Lung microvascular endothelial cell (primary cell): Measurements from ENCODE around the gene PRPH2. TPM values are rescaled to one million over a fixed set of nuclear protein-coding genes. Genes with fewer than 3 reads are reported as not detected.
A peak's percentile ranks its signal among the peaks of the same experiment; 100 is the strongest.
"Not testable (repeated sequence)": the region's sequence is repeated elsewhere in the genome, so short reads cannot be mapped to it uniquely, and the experiment has no call there.

Experiments used
- DNase-seq, 2 donors: peaks; one replicate each; pipeline versions ENCODE4 v3.0.0 to v3.0.0-alpha.2; 2010; ENCODE audit warnings: low read depth in 2 of 2
- total RNA-seq: library from RNA; depleted of rRNA; stranded (reverse); fragments of >200 nt; gene quantifications from 2 replicates; pipeline ENCODE4 v1.2.1, GENCODE V29; 2014

PRPH2 gene
- total RNA-seq, 1 donor from 2014 or later, result 0.60 TPM

DNA sequence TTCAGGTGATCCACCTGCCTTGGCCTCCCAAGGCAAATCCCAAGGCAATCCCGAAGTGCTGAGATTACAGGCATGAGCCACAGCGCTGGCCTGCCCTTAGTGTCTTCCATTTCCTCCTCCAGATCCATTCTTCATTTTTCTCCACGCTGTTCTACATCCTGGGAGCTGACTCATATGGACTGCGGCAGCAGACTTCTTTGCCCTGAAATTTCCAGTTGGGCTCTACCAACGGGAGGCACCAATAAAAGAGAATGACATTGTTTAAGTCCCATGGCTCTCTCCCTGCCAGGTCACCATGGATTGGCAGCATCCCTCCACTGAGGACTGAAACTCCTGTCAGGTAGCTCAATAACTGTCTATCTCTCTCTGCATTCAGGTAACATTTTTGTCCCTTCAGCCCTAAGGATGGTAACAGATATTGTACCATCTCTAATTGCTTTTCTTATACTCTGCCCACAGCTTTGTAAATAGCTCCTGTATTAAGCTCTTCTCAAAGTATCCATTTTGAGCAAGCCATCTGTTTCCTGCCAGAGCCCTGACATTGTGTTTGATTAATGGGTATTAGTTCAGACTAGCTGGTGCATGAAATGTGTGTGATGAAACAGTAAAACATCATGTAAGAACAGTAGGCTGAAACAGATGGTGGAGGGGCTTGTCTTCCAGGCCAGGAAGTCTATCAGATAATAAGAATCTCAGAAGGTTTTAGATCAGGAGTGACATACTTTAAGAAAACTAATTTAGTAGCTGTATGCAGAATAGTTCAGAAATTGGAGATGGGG is 19.9 kb upstream of the PRPH2 start:
- DNase-seq, result peak; percentile 66 to 90

DNA sequence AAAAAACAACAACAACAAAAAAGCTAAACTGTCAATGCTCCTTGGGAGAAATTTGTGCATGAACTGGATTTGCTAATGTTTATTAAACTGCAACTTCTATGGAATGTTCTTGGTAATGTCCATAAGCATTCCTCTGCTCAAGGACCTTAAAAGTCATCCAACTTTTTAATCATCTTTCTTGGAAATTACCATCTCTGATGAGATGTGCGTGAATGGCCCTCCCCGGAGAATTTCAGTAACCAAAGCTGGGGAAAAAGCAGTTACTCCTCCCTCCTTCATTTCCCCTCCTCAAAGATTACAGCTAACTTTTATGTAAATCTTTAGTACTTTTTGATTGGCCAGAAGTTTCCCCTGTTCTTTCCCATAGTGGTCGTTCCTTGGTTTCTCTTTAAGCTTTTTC is 18.3 kb upstream of the PRPH2 start:
- no peak for DNase-seq

DNA sequence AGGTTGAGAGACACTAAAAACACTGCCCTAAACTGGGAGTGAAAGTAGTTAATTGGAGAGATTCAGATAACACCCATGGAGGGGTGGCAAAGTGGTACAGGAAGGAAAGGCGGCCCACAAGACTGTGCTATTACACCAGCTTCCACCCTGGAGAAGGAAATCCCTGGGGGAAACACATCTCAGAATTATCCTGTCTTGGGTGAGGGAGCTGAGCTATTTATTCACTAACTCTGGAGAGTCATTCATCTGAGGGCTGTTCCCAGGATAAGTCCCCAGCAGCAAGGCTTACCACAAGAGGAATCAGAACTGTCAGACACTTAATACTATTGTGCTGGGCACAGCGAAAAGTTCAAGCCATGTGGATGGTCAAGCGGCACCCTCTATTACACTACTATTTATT is 13.6 kb upstream of the PRPH2 start:
- no peak for DNase-seq

DNA sequence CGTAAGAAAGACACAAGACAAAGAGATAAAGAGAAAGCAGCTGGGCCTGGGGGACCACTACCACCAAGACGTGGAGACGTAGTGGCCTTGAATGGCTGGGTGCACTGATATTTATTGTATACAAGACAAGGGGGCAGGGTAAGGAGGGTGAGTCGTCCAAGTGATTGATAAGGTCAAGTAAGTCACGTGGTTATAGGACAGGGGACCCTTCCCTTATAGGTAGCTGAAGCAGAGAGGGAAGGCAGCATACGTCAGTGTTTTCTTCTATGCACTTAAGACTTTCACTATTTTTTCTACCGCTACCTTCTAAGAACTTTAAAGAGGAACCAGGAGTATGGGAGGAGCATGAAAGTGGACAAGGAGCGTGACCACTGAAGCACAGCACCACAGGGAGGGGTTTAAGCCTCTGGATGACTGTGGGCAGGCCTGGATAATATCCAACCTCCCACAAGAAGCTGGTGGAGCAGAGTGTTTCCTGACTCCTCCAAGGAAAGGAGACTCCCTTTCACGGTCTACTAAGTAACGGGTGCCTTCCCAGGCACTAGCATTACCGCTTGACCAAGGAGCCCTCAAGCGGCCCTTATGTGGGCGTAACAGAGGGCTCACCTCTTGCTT is 11.6 kb upstream of the PRPH2 start:
- not testable (repeated sequence) for DNase-seq

DNA sequence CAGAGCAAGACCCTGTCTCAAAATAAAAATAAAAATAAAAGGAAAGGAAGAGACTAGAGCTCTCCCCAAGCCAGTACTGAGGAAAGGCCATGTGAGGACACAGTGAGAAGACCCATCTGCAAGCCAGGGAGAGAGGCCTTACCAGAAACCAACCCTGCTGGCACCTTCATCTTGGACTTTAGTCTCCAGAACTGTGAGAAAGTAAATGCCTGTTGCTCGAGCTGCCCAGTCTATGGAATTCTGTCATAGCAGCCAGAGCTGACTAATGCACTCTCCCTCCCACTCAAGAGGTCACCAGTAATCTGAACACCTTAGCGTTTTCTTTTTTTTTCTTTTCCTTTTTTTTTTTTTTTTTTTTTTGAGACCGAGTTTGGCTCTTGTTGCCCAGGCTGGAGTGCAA is 7.3 kb upstream of the PRPH2 start:
- DNase-seq, result no peak

DNA sequence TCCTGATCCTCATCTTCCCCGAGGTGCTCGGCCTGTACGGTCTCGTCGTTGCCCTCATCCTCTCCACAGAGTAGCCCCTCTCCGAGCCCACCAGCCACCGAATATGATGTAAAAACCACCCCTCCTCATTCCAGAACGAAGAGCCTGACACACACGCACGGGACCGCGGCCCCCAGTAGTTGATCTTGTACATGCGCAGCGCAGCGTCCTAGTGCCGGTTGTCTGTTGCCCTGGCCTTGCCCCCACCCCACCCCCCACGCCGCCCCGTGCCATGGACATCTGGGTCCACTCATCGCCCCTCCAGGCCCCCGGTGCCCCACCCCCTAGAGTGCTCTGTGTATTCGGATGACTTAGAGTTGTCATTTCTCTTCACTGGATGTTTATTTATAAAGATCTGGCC is 5.2 kb upstream of the PRPH2 start:
- no peak for DNase-seq

DNA sequence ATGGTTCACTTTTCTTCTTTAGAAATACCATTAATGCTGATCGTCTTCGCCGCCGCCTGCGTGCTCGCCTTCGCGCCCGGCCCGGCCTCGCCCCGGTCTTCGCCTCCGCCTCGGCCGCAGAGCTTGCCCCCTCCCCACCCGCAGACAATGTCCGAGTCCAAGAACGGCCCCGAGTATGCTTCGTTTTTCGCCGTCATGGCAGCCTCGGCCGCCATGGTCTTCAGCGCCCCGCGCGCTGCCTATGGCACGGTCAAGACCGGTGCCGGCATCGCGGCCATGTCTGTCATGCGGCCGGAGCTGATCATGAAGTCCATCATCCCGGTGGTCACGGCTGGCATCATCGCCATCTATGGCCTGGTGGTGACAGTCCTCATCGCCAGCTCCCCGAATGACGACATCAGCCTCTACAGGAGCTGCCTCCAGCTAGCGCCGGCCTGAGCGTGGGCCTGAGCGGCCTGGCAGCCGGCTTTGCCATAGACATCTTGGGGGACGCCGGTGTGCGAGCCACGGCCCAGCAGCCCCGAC is 4.8 kb upstream of the PRPH2 start:
- peak; percentile 31 to 57 for DNase-seq

DNA sequence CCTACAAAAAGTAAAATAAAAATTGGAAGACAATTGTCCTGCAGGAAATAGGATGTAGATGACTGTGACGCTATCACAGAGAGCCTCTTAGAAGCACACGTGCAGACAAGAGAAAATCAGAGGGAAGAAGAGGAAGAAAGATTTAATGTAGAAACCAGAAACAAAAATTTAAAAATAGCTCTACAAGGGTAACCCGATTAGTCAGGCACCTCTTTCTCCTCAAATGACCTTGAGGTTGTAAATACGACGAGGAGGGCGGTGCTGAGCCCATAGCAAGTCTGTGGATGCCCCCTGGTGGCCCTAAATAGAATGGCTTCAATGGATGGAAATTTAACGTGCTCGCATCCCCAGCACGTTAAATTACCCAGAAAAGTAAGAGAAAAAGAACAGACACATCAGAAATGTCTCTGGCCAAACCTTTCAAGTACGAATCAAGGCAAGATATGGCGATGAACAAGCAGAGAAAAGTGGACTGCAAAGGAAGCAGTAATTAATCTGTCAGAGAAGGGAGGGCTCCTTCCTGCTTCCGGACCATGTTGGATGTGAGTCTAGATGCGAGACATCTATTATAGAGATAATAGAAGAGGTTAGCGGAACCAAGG is 4.2 kb upstream of the PRPH2 start:
- peak; percentile 88 to 89 for DNase-seq

DNA sequence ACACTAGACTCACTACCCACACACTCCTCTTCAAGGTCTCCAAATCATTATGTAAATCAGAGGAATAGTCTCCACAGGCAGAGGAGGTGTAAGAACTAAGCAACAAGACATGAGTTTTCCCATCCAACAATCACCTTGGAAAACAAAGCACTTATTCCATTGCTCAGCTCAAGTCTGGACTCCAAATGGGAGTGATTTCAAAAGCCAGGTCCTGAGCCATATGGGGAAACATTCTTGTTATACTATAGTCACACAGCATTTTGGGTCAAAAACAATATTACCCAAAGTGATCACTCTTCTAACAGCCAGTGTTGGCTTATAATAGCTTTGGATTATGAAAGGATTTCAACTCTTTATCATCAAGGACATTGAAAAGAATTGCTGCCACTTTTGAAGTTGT is 3.6 kb upstream of the PRPH2 start:
- no peak for DNase-seq

DNA sequence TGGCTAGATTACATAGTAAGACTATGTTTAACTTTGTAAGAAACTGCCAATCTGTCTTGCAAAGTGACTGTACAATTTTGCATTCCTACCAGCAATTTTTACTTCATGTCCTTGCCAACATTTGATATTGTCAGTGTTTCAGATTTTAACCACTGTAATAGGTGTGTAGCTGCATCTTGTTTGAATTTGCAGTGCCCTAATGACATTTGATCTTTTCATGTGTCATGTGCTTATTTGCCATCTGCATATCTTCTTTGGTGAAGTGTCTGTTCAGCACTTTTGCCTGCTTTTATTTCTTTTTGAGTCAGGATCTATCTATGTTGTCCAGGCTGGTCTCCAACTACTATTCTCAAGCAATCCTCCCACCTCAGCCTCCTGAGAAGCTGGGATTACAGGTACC is 2.4 kb upstream of the PRPH2 start:
- DNase-seq, result no peak

DNA sequence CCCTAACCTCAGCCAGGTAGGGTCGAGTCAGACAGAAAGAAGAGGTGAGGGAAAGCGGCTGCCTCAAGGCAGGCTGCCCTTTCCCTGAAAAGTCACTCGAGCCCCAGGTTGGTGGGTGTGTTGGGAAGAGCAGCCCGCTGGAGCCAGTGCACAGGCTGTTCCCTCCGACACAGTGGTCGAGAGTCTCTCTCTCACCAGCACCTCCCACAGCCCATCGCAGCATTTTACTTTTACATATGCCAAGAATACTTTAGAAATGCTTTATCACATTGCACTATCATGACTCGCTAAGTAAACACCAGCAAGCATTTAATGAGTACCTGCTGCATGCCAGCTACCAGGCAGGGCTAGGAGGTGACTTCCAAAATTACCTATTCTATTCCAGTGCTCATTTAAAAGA is 1.7 kb downstream of the PRPH2 start:
- peak in 1 of 2 donors; percentile 25 for DNase-seq

DNA sequence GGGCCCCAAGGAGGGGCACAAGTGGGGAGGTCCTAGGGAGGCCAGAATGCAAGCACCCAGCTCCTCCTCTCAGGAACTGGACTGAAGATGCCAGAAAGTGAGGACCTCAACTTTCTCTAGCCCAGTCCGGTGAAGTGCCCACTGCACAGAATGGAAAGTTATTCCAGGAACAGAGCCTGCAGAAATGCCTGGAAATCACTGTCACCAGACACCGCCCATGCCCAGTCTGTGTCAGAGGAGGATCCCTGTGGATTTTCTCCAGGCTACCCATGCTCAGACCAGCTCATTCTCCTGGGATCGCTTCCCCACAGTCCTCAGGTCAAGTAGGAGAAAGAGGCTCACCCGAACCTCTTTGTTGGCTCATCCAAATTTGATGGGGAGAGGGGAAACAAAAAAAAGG is 6.5 kb downstream of the PRPH2 start:
- DNase-seq, result no peak

DNA sequence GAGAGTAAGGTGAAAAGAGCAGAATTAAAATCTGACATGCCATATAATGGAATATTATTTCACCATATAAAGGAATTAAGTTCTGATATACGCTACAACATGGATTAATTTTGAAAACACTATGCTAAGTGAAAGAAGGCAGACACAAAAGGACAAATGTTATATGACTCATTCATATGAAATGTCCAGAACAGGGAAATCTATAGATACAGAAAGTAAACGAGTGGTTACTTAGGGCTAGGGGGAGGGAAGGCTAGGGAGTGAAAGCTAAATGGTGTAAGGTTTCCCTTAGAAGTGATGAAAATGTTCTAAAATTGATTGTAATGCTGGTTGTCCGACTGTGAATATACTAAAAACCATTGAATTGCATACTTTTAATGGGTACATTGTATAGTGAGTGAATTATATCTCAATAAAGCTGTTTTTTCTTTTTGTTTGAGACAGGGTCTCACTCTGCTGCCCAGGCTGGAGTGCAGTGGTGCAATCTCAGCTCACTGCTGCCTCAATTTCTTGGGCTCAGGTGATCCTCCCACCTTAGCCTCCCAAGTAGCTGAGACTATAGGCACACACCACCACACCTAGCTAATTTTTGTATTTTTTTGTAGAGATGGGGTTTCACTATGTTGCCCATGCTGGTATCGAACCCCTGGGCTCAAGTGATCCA is 8.2 kb downstream of the PRPH2 start:
- peak in 1 of 2 donors; percentile 45 for DNase-seq

DNA sequence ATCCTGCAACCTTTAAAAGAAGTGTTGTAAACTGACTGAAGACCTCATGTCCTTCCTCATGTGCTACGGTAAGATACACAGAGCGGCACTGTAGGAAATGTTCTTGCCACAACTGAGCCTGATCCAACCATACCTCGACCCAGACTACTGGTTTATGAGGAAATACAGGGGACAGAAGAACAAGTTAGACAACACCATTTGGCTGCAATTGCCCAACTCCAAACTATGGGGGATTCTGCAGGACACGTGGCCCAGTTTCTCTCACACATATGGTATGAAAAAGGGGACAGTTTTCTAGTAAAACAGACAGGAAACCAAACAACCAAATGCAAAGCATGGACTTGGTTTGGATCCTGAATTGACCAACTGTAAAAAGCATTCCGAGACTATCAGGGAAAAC is 10.5 kb downstream of the PRPH2 start:
- DNase-seq, result no peak

DNA sequence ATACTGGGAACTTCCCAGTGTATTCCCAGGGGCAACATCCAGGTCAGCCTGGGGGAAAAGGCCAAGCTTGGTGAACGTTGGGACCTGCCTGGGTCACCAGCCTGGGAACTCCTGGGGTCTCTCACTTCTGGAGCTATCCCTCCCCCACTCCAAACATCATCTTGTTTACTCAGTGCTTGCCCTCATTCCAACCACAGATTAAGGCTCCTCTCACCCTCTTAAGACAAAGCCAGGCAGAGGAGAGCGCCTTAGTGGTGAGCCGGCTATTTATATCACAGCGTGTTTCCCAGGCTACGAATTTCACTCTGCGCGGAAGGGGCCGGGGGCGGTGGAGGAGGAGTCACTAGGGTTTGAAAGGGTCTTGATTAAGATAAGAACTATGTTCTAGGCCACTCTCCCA is 12.1 kb downstream of the PRPH2 start:
- DNase-seq, result no peak

DNA sequence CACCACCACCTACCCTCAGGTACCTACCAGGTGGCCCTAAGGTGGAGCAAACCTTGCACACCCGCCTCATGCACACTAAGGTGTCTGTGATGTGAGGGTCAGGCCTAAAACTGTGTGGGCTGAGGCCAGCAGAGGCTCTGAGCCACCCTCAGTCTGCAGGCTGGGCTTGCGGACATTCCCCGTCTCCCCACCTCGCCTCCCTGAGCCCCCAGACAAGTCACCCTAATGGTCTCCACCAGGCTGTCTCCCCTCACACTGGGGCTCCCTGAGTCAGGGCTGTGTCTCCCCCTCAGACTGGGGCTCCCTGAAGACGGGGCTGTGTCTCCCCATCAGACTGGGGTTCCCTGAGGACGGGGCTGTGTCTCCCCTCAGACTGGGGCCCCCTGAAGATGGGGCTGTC is 12.5 kb downstream of the PRPH2 start:
- DNase-seq, result no peak

DNA sequence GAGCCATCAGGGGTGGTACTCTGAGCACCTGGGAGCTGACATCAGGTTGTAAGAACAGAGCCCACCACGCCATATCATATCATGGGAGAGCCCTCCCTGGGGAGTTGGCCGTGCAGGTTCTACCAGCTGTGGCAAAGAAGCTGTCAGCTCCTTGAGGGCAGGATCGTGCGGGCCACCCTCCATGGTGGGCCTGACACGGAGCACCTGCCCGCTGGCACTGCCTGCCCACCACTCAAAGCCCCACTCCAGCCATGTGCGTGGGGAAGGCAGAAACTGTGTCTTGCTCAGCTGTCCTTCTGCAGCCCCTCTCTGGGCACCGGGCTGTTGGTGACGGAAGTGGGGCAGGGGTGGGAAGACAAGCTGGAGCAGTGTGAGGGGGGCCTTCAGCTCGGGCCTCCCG is 14.3 kb downstream of the PRPH2 start:
- no peak for DNase-seq

DNA sequence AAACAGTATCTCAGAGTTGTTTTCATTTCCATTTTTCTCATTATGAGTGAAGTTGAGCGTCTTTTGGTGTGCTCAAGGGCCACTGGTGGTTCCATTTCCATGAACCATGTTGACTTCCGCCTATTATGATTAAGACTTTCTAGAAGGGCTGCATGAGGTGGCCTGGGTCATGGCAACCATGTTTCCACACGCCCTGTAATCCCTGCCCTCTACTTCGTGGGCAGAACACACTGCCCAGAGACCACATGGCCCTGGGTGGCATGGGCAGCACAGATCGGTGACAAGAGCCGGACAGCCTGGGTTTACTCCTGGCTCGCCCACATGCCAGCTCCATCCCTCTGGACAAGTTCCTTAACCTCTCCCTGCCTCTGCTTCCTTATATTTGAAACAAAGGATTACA is 14.8 kb downstream of the PRPH2 start:
- DNase-seq, result no peak

DNA sequence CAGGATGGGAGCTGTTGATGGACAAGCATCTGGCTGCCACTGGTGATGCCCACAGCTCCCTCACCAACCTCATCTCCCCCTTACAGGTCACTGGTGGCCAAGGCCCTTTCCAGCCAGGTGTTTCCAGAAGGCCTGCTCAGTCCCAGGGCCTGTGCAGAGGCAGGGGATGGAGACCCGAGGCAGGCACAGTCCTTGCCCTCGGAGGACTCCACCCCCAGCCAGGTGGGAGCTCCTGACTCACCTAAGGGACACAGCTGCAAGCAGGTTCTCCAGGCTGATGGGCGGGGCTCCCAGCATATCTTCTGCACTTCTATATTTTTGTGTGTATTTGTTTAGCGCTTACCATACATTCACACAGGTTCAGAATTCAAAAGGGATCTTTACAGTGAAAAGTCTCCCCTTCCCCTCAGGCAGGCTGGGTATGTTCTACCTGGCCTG is 17.4 kb downstream of the PRPH2 start:
- DNase-seq, result no peak

DNA sequence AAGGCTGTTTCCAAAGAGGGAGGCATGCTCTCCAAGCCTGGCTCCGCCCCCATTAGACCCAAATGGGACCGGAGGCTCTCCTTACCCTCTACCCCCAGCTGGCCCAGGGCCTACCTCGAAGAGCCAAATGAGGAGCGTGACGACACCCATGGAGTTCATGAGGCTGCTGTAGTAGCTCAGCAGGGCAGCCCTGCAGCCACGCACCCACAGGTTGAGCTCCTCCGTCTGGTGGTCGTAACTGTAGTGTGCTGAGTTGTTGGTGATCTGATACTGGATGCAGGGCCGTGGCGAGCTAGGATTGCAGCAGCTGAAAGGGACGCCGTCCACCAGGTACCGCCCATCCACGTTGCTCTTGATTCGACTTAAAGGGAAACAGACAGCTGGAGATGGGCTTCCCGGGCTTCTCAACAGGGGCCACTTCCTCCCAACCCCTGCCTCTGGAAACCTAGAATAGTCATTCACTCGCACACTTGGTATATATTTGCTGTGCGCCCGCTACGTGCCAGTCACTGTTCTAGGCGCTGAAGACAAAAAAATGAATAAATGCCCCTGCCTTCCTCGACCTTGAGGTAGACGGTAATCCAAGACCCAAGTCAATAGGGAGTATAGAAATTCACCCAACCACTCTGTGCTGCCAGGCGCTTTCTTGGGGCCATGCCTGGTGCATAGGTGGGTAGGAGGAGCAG is 18.0 kb downstream of the PRPH2 start:
- DNase-seq, result no peak

DNA sequence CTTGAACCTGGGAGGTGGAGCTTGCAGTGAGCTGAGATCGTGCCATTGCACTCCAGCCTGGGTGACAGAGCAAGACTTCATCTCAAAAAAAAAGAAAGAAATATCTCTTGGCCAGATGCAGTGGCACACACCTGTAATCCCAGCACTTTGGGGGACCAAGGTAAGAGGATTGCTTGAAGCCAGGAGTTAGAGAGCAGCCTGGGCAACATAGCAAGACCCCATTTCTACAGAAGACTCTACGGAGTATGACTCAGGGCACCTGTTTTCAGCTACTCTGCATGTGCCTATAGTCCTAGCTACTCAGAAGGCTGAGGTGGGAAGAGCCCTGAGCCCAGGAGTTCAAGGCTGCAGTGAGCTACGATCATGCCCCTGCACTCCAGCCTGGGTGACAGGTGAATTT is 19.6 kb downstream of the PRPH2 start:
- not testable (repeated sequence) for DNase-seq

DNA sequence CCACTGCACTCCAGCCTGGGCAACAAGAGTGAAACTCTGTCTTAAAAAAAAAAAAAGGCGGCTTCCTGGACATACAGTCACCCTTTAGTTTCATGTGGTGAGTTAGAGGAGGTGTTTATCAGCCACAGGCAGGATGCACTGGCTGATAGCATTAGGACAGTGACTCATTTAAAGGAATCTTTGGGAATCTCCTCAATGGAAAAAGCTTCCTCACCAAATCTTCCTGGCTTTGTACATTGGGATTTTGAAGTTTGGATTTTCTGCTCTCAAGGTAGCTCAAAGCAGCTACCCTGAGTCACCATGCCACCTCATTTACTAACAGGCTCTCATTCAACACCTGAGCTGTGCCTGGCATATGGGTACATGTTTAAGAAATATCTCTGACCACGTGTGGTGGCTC is 20.2 kb downstream of the PRPH2 start:
- DNase-seq, result peak; percentile 8 to 80
